Sigmoid colon (tissue), 4 donors: ENCODE measurements around the gene GRID2.

Source experiments
- POLR2AphosphoS5 ChIP-seq, 4 donors: sonication (generic); formaldehyde crosslinking; IDR thresholded peaks; one replicate each; pipeline ENCODE4 v1.6.1; 2017; ENCODE audit warnings: antibody characterized with exemption in 4 of 4
- TF ChIP-seq, protein P1 (sequence below), 4 experiments: fragments of 450-650 bp in 3 of 4; fragments of 200-600 bp in 1 of 4; IDR thresholded peaks; one replicate each; pipeline ENCODE4 v1.5.1; 2016 to 2019; ENCODE audit warnings: antibody characterized with exemption in 4 of 4, mild to moderate bottlenecking in 3 of 4, moderate library complexity in 2 of 4

DNA sequence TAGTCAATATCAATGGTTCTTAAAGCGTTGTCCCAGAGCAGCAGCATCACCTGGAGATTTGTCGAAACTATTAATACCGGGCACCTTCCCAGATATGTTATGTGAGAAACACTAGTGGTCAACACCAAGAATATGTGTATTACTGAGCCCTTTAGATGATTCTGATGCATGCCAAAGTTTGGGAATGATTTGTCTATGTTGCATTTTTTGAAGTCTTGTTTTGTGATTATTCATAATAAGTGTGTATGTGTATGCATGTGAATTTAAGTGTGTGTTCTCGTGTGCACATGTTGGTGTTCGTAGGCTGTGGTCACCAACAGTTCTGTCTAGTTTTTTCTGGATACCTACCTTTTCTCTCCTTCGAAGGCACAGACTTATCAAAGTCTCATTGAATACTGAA lies 749.4 kb downstream of the GRID2 start:
- TF ChIP-seq, protein P1, sequence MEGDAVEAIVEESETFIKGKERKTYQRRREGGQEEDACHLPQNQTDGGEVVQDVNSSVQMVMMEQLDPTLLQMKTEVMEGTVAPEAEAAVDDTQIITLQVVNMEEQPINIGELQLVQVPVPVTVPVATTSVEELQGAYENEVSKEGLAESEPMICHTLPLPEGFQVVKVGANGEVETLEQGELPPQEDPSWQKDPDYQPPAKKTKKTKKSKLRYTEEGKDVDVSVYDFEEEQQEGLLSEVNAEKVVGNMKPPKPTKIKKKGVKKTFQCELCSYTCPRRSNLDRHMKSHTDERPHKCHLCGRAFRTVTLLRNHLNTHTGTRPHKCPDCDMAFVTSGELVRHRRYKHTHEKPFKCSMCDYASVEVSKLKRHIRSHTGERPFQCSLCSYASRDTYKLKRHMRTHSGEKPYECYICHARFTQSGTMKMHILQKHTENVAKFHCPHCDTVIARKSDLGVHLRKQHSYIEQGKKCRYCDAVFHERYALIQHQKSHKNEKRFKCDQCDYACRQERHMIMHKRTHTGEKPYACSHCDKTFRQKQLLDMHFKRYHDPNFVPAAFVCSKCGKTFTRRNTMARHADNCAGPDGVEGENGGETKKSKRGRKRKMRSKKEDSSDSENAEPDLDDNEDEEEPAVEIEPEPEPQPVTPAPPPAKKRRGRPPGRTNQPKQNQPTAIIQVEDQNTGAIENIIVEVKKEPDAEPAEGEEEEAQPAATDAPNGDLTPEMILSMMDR (IDR thresholded peaks at IDR 0.05), result no peak
- TF ChIP-seq POLR2AphosphoS5 (IDR thresholded peaks at IDR 0.05), result no peak
